OCI-M2 (cell line): Measurements from ENCODE around the gene MEIOB.
"Not testable (repeated sequence)": the region's sequence is repeated elsewhere in the genome, so short reads cannot be mapped to it uniquely, and the experiment has no call there.

Source experiments
- DNase-seq: peaks from one replicate; lab custom pipeline; 2025; ENCODE audit not compliant: unreplicated experiment; lab: John Stamatoyannopoulos, UW

The MEIOB gene

GRCh38 chr16:1879477-1879876 lies 7.5 kb upstream of the MEIOB start:
- DNase-seq = no peak

GRCh38 chr16:1878256-1878655 lies 6.3 kb upstream of the MEIOB start:
- no peak for DNase-seq

GRCh38 chr16:1877804-1878203 lies 5.8 kb upstream of the MEIOB start:
- DNase-seq = no peak

- no peak for DNase-seq
Measured at GRCh38 chr16:1877089-1877488, 5.1 kb upstream of the MEIOB start.

GRCh38 chr16:1876468-1876867 lies 4.5 kb upstream of the MEIOB start:
- DNase-seq = no peak

GRCh38 chr16:1876066-1876465 lies 4.1 kb upstream of the MEIOB start:
- not testable (repeated sequence) for DNase-seq

- no peak for DNase-seq
Measured at GRCh38 chr16:1874854-1875253, 2.9 kb upstream of the MEIOB start.

- no peak for DNase-seq
Measured at GRCh38 chr16:1870365-1871082, 1.4 kb downstream of the MEIOB start.

GRCh38 chr16:1865902-1866690 lies 5.9 kb downstream of the MEIOB start:
- no peak for DNase-seq

- no peak for DNase-seq
Measured at GRCh38 chr16:1863681-1864460, 8.1 kb downstream of the MEIOB start.

- no peak for DNase-seq
Measured at GRCh38 chr16:1862394-1862793, 9.6 kb downstream of the MEIOB start.

- no peak for DNase-seq
Measured at GRCh38 chr16:1861730-1862129, 10.2 kb downstream of the MEIOB start.

- no peak for DNase-seq
Measured at GRCh38 chr16:1859650-1860049, 12.3 kb downstream of the MEIOB start.

GRCh38 chr16:1858189-1858865 lies 13.6 kb downstream of the MEIOB start:
- DNase-seq = no peak

GRCh38 chr16:1857433-1858097 lies 14.4 kb downstream of the MEIOB start:
- no peak for DNase-seq

GRCh38 chr16:1851793-1852192 lies 20.2 kb downstream of the MEIOB start:
- no peak for DNase-seq

GRCh38 chr16:1850981-1851380 lies 21.0 kb downstream of the MEIOB start:
- no peak for DNase-seq

GRCh38 chr16:1846416-1846815 lies 25.5 kb downstream of the MEIOB start:
- no peak for DNase-seq

- DNase-seq = no peak
Measured at GRCh38 chr16:1845985-1846384, 26.0 kb downstream of the MEIOB start.

- no peak for DNase-seq
Measured at GRCh38 chr16:1839554-1839953, 32.4 kb downstream of the MEIOB start.

GRCh38 chr16:1834096-1834495 lies 37.9 kb downstream of the MEIOB start:
- no peak for DNase-seq
